Mesothelial cell of epicardium (in vitro differentiated cells): Measurements from ENCODE around the gene DENND4B. TPM values are rescaled to one million over a fixed set of nuclear protein-coding genes. Genes with fewer than 3 reads are reported as not detected.

ENCODE experiments used
- DNase-seq, 2 experiments: peaks; one replicate each; pipeline ENCODE4 v3.0.0; 2021; ENCODE audit warnings: low spot score in 2 of 2; ENCODE audit not compliant: unreplicated experiment in 2 of 2
- H3K27ac Mint-ChIP-seq: 2 replicates; pipeline ENCODE4 v1.8.0; 2021; ENCODE audit warnings: mixed read lengths
- H3K27me3 Mint-ChIP-seq: 2 replicates; pipeline ENCODE4 v1.8.0; 2021; ENCODE audit warnings: low read depth, mixed read lengths
- H3K36me3 Mint-ChIP-seq: 2 replicates; pipeline ENCODE4 v1.8.0; 2021; ENCODE audit warnings: mixed read lengths
- H3K4me1 Mint-ChIP-seq: 2 replicates; pipeline ENCODE4 v1.8.0; 2021; ENCODE audit warnings: mixed read lengths
- H3K4me3 Mint-ChIP-seq: 2 replicates; pipeline ENCODE4 v1.8.0; 2021; ENCODE audit warnings: mild to moderate bottlenecking, moderate library complexity, mixed read lengths
- H3K9me3 Mint-ChIP-seq: 2 replicates; pipeline ENCODE4 v1.8.0; 2021; ENCODE audit warnings: mixed read lengths
- CTCF ChIP-seq: fragments of 200-600 bp; sonication (generic); IDR thresholded peaks from one replicate; pipeline ENCODE4 v1.5.0; 2021; ENCODE audit warnings: antibody characterized with exemption; ENCODE audit not compliant: unreplicated experiment
- total RNA-seq: library from RNA; stranded (reverse); gene quantifications from 3 replicates; pipeline ENCODE4 v1.2.1, GENCODE V29; 2021

The DENND4B gene
- total RNA-seq, 1 donor from 2014 or later = 63.1 TPM

- peaks cover 30% of the 10 kb centered on the region for H3K4me1 Mint-ChIP-seq
- no peak overlapping the region for H3K27ac Mint-ChIP-seq
These were observed 23.8 kb upstream of the DENND4B start for GRCh38 chr1:153970346-153970745.

GRCh38 chr1:153968972-153969371 is 22.5 kb upstream of the DENND4B start:
- no peaks in the 10 kb centered on the region for H3K9me3 Mint-ChIP-seq
- peak overlapping the region; percentile 95 for H3K4me3 Mint-ChIP-seq
- H3K27me3 Mint-ChIP-seq = no peaks in the 10 kb centered on the region
- DNase-seq = no peak
- H3K27ac Mint-ChIP-seq = peak overlapping the region; percentile 98
- TF ChIP-seq CTCF = no peak
- peaks cover 1% of the 10 kb centered on the region for H3K36me3 Mint-ChIP-seq
- peaks cover 34% of the 10 kb centered on the region for H3K4me1 Mint-ChIP-seq

More at GRCh38 chr1:153970346-153970745, 23.8 kb upstream of the DENND4B start:
- H3K9me3 Mint-ChIP-seq = no peaks in the 10 kb centered on the region
- no peak for TF ChIP-seq CTCF
- DNase-seq = no peak
- peaks cover 6% of the 10 kb centered on the region for H3K36me3 Mint-ChIP-seq
- H3K4me3 Mint-ChIP-seq = no peak overlapping the region
- no peaks in the 10 kb centered on the region for H3K27me3 Mint-ChIP-seq

- Mint-ChIP-seq H3K4me1 (peaks cover 34% of the 10 kb centered on the region), H3K27me3 (no peaks in the 10 kb centered on the region), H3K27ac (peak overlapping the region; percentile 98), H3K4me3 (peak overlapping the region; percentile 95), H3K36me3 (no peaks in the 10 kb centered on the region), H3K9me3 (no peaks in the 10 kb centered on the region)
- no peak for TF ChIP-seq CTCF
- DNase-seq = no peak
These were observed 21.9 kb upstream of the DENND4B start for GRCh38 chr1:153968408-153968807.

- peak in 1 of 2 experiments; percentile 62 for DNase-seq
These were observed 21.5 kb upstream of the DENND4B start for GRCh38 chr1:153968000-153968363.

GRCh38 chr1:153967107-153967999 is 20.8 kb upstream of the DENND4B start, which contains the start of gene CREB3L4:
Gene CREB3L4, plus strand, starts transcription at chr1:153967902. Its CDS starts 624 bp downstream, at chr1:153968526.
- Mint-ChIP-seq H3K9me3 (no peaks in the 10 kb centered on the region), H3K4me3 (peak within 1 kb of the TSS; percentile 95), H3K27ac (peak within 1 kb of the TSS; percentile 98), H3K36me3 (no peaks in the 10 kb centered on the region), H3K27me3 (no peaks in the 10 kb centered on the region), H3K4me1 (peaks cover 40% of the 10 kb centered on the region)
- TF ChIP-seq CTCF = no peak
- peak; percentile 74 to 87 for DNase-seq

More at GRCh38 chr1:153968000-153968363, 21.5 kb upstream of the DENND4B start:
- peak overlapping the region; percentile 95 for H3K4me3 Mint-ChIP-seq
- no peak for TF ChIP-seq CTCF
- H3K27ac Mint-ChIP-seq = peak overlapping the region; percentile 98
- peaks cover 34% of the 10 kb centered on the region for H3K4me1 Mint-ChIP-seq
- H3K27me3 Mint-ChIP-seq = no peaks in the 10 kb centered on the region
- H3K36me3 Mint-ChIP-seq = no peaks in the 10 kb centered on the region
- no peaks in the 10 kb centered on the region for H3K9me3 Mint-ChIP-seq
